ENCODE measurements around the gene PODNL1.
"Not testable (repeated sequence)": the region's sequence is repeated elsewhere in the genome, so short reads cannot be mapped to it uniquely, and the experiment has no call there.

Gene PODNL1

DNA sequence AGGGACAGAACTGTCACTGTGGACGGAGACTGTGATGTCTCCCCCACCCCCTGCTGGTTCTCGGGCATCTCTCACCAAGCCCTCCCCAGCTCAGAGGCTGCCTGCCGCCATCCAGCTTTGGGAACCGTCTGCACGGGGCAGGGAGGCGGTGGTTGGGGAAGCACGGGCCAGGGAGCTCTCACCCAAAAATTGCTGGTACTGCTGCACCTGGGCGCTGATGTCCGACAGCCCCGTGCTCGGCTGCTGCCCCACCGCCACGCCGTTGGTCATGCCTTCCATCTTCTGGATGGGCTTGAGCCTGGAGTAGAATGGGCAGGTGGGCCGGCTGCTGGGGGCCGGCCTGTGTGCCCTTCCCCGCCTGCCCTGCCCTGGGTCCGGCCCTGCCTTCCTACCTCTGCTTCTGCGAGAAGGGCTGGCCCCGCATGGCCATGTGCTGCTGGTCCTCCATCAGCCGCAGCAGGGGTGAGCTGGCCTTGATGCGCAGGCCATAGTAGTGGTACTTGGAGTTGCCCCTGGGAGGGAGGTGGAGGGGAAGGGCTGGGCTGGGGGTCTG is 30.2 kb upstream of the PODNL1 start:
- no peak for DNase-seq
- no peak overlapping the region for H2AFZ ChIP-seq (ENCODE audit: low read depth, low read length)
- H3K27me3 ChIP-seq (ENCODE audit: insufficient read depth, low read length, poor library complexity), result no peaks in the 10 kb centered on the region
- no peak overlapping the region for H3K27ac ChIP-seq (ENCODE audit: low read length)
- no peaks in the 10 kb centered on the region for H3K9me3 ChIP-seq (ENCODE audit: insufficient read depth, low read length, severe bottlenecking)
- TF ChIP-seq EZH2 (IDR thresholded peaks at IDR 0.05; ENCODE audit: borderline replicate concordance, low read depth, low read length, severe bottlenecking), result no peak
- TF ChIP-seq, protein P1, sequence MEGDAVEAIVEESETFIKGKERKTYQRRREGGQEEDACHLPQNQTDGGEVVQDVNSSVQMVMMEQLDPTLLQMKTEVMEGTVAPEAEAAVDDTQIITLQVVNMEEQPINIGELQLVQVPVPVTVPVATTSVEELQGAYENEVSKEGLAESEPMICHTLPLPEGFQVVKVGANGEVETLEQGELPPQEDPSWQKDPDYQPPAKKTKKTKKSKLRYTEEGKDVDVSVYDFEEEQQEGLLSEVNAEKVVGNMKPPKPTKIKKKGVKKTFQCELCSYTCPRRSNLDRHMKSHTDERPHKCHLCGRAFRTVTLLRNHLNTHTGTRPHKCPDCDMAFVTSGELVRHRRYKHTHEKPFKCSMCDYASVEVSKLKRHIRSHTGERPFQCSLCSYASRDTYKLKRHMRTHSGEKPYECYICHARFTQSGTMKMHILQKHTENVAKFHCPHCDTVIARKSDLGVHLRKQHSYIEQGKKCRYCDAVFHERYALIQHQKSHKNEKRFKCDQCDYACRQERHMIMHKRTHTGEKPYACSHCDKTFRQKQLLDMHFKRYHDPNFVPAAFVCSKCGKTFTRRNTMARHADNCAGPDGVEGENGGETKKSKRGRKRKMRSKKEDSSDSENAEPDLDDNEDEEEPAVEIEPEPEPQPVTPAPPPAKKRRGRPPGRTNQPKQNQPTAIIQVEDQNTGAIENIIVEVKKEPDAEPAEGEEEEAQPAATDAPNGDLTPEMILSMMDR (IDR thresholded peaks at IDR 0.05; ENCODE audit: borderline replicate concordance, extremely low read depth, low read length, poor library complexity, severe bottlenecking), result no peak
- H4K20me1 ChIP-seq (ENCODE audit: insufficient read depth, low read length), result no peaks in the 10 kb centered on the region
- ATAC-seq (ENCODE audit: insufficient read depth, low read depth), result no peak
- H3K4me2 ChIP-seq (ENCODE audit: insufficient read depth, low read length), result no peak overlapping the region
- H3K4me1 ChIP-seq (ENCODE audit: insufficient read depth, low read length), result no peaks in the 10 kb centered on the region
- no peak overlapping the region for H3K9ac ChIP-seq (ENCODE audit: low read depth, low read length)
- H3K79me2 ChIP-seq (ENCODE audit: insufficient read depth, low read length), result no peaks in the 10 kb centered on the region
- no peak overlapping the region for H3K4me3 ChIP-seq (ENCODE audit: low read depth in 1 of 2, low read length in 2 of 2)
- H3K36me3 ChIP-seq (ENCODE audit: insufficient read depth, low read length), result peaks cover 70% of the 10 kb centered on the region

DNA sequence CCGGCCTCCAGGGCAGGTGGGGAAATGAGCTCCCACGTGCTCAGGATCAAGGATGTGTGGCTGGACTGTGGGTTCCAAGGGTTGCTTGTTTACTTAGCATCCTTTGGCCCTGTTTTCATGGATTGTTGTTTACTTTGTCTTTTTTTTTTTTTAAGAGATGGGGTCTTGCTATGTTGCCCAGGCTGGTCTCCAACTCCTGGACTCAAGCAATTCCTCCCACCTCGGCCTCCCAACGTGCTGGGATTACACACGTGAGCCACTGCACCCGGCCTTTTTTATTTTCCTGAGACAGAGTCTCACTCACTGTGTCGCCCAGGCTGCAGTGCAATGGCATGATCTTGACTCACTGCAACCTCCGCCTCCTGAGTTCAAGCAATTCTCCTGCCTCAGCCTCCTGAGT is 29.0 kb upstream of the PODNL1 start:
- not testable (repeated sequence) for DNase-seq; H3K79me2 ChIP-seq (ENCODE audit: insufficient read depth, low read length); H3K4me2 ChIP-seq (ENCODE audit: insufficient read depth, low read length); H3K4me3 ChIP-seq (ENCODE audit: low read depth in 1 of 2, low read length in 2 of 2); H3K9me3 ChIP-seq (ENCODE audit: insufficient read depth, low read length, severe bottlenecking); H3K27me3 ChIP-seq (ENCODE audit: insufficient read depth, low read length, poor library complexity); H3K27ac ChIP-seq (ENCODE audit: low read length); H3K4me1 ChIP-seq (ENCODE audit: insufficient read depth, low read length); ATAC-seq (ENCODE audit: insufficient read depth, low read depth); H3K9ac ChIP-seq (ENCODE audit: low read depth, low read length); H4K20me1 ChIP-seq (ENCODE audit: insufficient read depth, low read length); H2AFZ ChIP-seq (ENCODE audit: low read depth, low read length)
- H3K36me3 ChIP-seq (ENCODE audit: insufficient read depth, low read length), result peaks cover 65% of the 10 kb centered on the region

DNA sequence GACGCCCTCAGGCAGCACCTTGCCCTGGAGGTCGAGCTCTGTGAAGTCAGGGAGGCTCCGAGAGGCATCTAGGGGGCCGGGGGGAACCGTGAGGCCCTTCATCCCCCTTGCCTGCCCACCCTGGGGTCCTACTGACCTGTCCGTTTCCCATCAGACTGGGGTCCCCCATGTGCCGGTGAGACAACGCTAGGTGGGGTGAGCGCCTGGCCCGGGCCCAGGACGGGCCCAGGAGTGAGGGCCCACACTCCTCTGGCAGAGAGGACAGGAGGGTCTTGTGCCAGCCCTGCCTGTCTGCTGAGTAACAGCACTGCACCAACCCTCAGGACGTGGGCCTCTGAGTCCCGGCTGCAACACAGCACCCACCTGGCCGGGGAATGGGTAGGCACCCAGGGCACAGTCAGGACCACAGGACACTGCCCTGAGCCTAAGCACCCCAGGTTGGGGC is 28.5 kb upstream of the PODNL1 start:
- TF ChIP-seq EZH2 (IDR thresholded peaks at IDR 0.05; ENCODE audit: borderline replicate concordance, low read depth, low read length, severe bottlenecking), result no peak
- TF ChIP-seq, protein P1 (IDR thresholded peaks at IDR 0.05; ENCODE audit: borderline replicate concordance, extremely low read depth, low read length, poor library complexity, severe bottlenecking), result no peak
- no peak overlapping the region for H3K27ac ChIP-seq (ENCODE audit: low read length)
- H3K9ac ChIP-seq (ENCODE audit: low read depth, low read length), result no peak overlapping the region
- H4K20me1 ChIP-seq (ENCODE audit: insufficient read depth, low read length), result no peaks in the 10 kb centered on the region
- H3K4me2 ChIP-seq (ENCODE audit: insufficient read depth, low read length), result no peak overlapping the region
- H3K79me2 ChIP-seq (ENCODE audit: insufficient read depth, low read length), result no peaks in the 10 kb centered on the region
- no peak overlapping the region for H3K4me3 ChIP-seq (ENCODE audit: low read depth in 1 of 2, low read length in 2 of 2)
- H3K9me3 ChIP-seq (ENCODE audit: insufficient read depth, low read length, severe bottlenecking), result no peaks in the 10 kb centered on the region
- H3K27me3 ChIP-seq (ENCODE audit: insufficient read depth, low read length, poor library complexity), result no peaks in the 10 kb centered on the region
- ATAC-seq (ENCODE audit: insufficient read depth, low read depth) (no peak), DNase-seq (no peak)
- H2AFZ ChIP-seq (ENCODE audit: low read depth, low read length), result no peak overlapping the region
- H3K4me1 ChIP-seq (ENCODE audit: insufficient read depth, low read length), result no peaks in the 10 kb centered on the region
- H3K36me3 ChIP-seq (ENCODE audit: insufficient read depth, low read length), result peaks cover 61% of the 10 kb centered on the region

DNA sequence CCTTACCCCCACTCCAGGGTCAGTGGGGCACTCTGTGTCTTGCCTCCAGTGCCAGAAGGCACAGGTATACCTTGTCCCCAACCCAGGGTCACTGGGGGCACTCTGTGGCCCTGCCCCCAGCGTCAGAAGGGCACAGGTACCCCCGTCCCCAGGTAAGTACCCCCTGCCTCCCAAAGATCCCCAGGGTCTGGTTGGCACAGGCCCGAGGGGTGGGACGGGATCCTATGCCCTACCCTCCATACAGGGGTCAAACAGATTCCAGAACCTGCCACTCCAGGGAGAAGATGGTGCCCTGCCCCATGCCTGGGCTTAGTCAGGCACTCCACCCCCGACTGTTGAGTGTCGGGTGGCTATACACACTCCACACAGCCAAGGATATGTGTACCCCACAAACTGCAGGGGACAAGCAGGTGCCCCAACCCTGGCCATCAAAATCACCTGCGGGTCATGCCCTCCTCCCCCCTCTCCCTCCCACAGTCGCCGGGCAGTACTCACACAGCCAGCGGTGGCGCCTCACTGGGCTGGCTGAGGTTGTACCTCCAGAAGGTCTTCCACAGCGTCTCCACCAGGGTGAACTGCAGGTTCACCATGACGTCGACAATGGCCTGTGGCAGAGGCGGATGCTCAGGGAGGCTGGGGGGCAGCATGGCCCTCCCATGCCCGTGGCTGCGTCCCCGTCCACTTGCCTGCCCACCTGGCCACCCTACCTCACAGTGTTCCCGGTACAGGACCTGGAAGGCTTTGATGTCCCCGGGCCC is 27.9 kb upstream of the PODNL1 start:
- TF ChIP-seq, protein P1 (IDR thresholded peaks at IDR 0.05; ENCODE audit: borderline replicate concordance, extremely low read depth, low read length, poor library complexity, severe bottlenecking), result no peak
- no peak for TF ChIP-seq EZH2 (IDR thresholded peaks at IDR 0.05; ENCODE audit: borderline replicate concordance, low read depth, low read length, severe bottlenecking)

More for the DNA sequence above, 27.9 kb upstream of the PODNL1 start:
- Histone ChIP-seq H3K4me2 (ENCODE audit: insufficient read depth, low read length) (no peak overlapping the region), H2AFZ (ENCODE audit: low read depth, low read length) (no peak overlapping the region), H3K4me1 (ENCODE audit: insufficient read depth, low read length) (no peaks in the 10 kb centered on the region), H3K36me3 (ENCODE audit: insufficient read depth, low read length) (peaks cover 64% of the 10 kb centered on the region), H3K9ac (ENCODE audit: low read depth, low read length) (no peak overlapping the region), H3K4me3 (ENCODE audit: low read depth in 1 of 2, low read length in 2 of 2) (no peak overlapping the region), H3K27ac (ENCODE audit: low read length) (no peak overlapping the region), H3K79me2 (ENCODE audit: insufficient read depth, low read length) (no peaks in the 10 kb centered on the region), H3K9me3 (ENCODE audit: insufficient read depth, low read length, severe bottlenecking) (no peaks in the 10 kb centered on the region), H3K27me3 (ENCODE audit: insufficient read depth, low read length, poor library complexity) (no peaks in the 10 kb centered on the region), H4K20me1 (ENCODE audit: insufficient read depth, low read length) (no peaks in the 10 kb centered on the region)
- no peak for DNase-seq
- ATAC-seq (ENCODE audit: insufficient read depth, low read depth), result no peak

Data from DND-41 (cell line).